Stimulated activated CD4-positive, alpha-beta T cell treated with anti-CD3 and anti-CD28 coated beads, TNF-alpha, amount 100 ng/mL, for 48 hours (primary cell): Measurements from ENCODE around the gene ABCC1.
"Not testable (repeated sequence)": the region's sequence is repeated elsewhere in the genome, so short reads cannot be mapped to it uniquely, and the experiment has no call there.

Experiments used
- DNase-seq, 3 donors: peaks; one replicate each; pipeline ENCODE4 v3.0.0-alpha.2; 2020; ENCODE audit warnings: low read depth in 3 of 3

The ABCC1 gene

GRCh38 chr16:15967655-15968315 is 18.4 kb downstream of the ABCC1 start:
- DNase-seq: no peak

- DNase-seq: no peak
Measured at GRCh38 chr16:15970202-15970601, 20.8 kb downstream of the ABCC1 start.

- no peak for DNase-seq
Measured at GRCh38 chr16:15970743-15971439, 21.5 kb downstream of the ABCC1 start.

GRCh38 chr16:15971440-15971815 is 22.0 kb downstream of the ABCC1 start:
- no peak for DNase-seq

GRCh38 chr16:15972046-15972868 is 22.8 kb downstream of the ABCC1 start:
- DNase-seq: no peak

GRCh38 chr16:15973421-15973820 is 24.0 kb downstream of the ABCC1 start:
- no peak for DNase-seq

GRCh38 chr16:15974057-15974456 is 24.6 kb downstream of the ABCC1 start:
- no peak for DNase-seq

- DNase-seq: no peak
Measured at GRCh38 chr16:15975172-15975571, 25.8 kb downstream of the ABCC1 start.

GRCh38 chr16:15976225-15976812 is 26.9 kb downstream of the ABCC1 start:
- no peak for DNase-seq

- DNase-seq: no peak
Measured at GRCh38 chr16:15976929-15977637, 27.7 kb downstream of the ABCC1 start.

GRCh38 chr16:15979801-15980200 is 30.4 kb downstream of the ABCC1 start:
- no peak for DNase-seq

- DNase-seq: no peak
Measured at GRCh38 chr16:15980329-15980728, 30.9 kb downstream of the ABCC1 start.

- no peak for DNase-seq
Measured at GRCh38 chr16:15981382-15981781, 32.0 kb downstream of the ABCC1 start.

- DNase-seq: not testable (repeated sequence)
Measured at GRCh38 chr16:15982194-15982915, 32.9 kb downstream of the ABCC1 start.

- DNase-seq: no peak
Measured at GRCh38 chr16:15983898-15984297, 34.5 kb downstream of the ABCC1 start.

GRCh38 chr16:15985144-15985543 is 35.7 kb downstream of the ABCC1 start:
- DNase-seq: no peak

- no peak for DNase-seq
Measured at GRCh38 chr16:15986261-15986660, 36.8 kb downstream of the ABCC1 start.

- DNase-seq: no peak
Measured at GRCh38 chr16:15988268-15989013, 39.0 kb downstream of the ABCC1 start.

GRCh38 chr16:15990902-15991301 is 41.5 kb downstream of the ABCC1 start:
- DNase-seq: no peak

GRCh38 chr16:15993128-15993527 is 43.7 kb downstream of the ABCC1 start:
- DNase-seq: no peak
